Stromal cell of bone marrow (primary cell): ENCODE results near the gene HSPA12A.

Experiments
- DNase-seq: peaks from one replicate; pipeline ENCODE4 v3.0.0-alpha.2; 2012; ENCODE audit warnings: low read depth

The HSPA12A gene

DNA sequence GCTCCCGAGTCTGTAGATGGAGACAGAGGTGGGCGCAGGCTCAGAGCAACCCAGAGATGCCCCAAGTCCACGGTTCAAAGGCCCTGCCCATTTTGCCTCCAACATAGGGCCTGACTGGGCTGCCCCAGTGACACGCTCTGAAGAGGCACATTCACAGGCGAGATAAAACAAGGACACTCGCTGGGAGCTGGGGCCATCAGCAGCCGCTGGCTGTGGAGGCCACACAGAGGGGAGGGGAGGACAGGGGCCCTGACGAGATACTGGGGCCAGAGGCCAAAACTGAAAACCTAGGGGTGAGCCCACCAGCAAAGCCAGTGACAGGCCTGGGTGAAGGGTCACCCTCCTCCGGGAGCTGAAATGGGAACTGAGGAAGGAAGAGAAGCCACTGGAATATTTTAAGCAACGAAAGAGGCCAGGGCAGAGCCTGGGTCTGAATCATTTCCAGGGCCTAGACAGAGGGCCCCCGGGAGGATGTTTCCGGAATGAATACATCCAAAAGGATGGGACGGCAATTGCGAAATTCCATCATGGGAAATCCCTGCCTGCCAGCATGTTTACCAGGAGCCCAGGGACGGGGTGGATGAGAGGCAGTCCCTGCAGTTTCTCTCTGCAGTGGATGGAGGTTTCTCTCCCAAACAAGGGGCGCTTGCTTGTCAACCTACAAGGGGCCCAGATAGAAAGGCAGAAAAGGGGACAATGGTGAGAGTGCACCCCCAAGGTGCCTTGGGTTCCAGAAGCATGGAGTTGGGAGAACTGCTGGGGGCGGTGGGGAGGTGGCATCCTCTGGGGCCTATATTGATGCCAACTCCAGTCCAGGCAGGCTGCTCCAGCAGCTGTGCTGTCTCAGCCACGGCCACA, 29.0 kb upstream of the HSPA12A start:
- peak; percentile 90 for DNase-seq

DNA sequence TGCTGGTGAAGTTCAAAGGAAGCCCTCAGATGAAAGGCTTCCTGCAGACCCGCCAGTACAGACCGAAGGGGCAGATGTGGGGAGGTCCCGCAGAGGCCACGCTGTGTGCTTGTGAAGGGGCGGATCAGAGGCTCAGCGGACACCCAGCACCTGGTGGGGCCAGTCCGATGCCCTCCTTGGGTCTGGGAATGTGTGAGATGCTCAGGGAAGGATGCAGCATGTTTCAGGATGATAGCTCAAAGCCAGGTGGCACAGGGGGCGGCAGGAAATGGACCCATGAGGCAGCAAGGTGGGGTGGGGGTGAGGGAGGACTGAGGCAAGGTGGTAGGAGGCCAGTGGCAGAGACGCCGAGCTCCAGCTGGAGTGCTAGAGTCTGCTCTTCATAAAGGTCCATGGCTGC, 27.9 kb upstream of the HSPA12A start:
- no peak for DNase-seq

DNA sequence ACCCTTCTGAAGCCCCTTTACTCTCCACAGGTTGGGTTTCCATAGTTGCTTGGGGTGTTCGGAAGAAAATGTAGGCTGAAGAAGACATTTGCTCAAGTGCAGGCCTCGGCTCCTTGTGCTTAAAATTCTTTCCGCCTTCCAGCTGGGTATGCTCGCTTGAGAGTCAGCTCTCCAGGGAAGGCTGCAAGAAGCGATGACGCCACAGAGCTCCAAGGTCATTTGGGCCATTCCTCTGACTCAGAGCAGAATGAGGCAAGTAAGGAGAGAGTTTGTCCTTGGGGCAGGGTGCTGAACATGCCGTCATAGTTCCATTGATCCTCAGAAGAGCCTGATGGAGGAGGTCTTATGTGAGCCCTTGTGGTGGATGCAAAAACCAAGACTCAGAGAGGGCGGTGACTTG, 27.4 kb upstream of the HSPA12A start:
- peak; percentile 60 for DNase-seq

DNA sequence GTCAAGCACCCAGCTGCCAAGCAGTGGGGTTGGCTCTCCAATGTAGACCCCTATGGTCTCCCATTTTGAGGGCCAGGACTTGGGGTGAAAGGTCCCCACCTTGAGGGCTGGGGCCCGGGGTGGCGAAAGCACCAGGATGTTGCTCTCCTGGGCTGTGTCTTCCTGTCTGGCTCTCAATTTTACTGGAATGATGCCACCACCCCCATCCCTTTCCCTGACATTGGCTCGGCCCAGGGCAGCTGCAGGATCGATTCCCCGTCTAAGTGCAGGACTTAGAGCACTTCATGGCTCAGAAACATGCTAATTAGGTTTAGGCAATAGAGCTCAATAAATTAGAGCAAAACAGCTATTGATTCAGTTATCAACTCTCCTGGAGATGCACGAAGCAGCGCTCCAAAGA, 27.0 kb upstream of the HSPA12A start:
- no peak for DNase-seq

DNA sequence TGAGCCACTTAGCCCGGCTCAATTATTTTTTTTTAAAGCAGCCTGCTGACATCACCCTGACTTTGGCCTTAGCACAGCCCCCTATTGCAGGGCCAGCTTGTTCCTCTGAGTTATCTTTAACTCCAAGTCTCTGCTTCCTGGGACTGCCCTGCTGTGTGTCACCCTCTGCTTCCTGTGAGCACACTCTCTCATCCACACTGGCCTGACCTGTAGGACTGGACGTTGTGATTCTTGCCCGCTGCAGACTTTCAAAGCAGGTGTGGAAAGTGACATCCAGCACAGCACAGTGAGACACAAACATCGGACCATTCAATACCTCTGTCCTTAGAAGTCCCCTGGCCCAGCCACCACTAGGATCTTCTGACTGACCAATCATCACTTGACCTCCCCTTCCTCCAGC, 26.4 kb upstream of the HSPA12A start:
- DNase-seq: no peak

DNA sequence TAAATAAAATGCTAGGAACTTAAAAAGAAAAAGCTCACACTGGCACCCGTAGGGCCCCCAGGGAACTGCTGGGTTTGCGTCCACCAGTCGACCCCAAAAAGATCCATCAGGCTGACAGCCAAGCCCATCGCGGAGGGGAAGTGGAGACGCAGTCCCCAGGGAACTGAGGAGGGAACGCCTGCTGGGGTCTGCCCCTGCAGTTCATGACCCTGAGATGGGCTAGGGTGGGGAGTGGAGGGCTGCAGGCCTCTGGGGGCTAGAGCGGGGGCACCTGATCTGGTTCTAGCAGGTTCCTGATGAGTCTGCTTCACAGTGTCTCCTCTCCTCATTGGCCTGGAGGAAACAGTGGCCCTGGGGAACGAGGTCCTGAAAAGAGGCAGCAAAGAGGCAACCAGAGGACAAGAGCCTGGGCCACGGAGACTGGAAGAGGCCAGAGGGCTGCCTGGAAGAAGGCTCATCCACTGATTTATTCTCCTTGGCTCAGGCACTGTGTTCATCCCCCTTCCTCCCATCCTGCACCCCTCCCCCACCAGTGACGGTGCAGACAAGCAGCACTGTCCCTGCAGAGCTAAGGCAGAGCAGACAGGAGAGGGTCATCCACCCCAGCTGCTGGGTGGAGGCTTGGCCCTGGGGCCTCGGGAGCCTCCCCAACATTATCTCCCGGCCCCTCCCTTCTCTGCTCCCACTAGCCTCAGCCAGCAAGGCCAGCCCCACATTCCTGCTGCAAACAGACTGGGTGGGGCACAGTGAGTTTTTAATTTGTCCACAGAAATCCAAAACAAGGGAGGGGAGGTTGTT, 24.7 kb upstream of the HSPA12A start:
- no peak for DNase-seq

DNA sequence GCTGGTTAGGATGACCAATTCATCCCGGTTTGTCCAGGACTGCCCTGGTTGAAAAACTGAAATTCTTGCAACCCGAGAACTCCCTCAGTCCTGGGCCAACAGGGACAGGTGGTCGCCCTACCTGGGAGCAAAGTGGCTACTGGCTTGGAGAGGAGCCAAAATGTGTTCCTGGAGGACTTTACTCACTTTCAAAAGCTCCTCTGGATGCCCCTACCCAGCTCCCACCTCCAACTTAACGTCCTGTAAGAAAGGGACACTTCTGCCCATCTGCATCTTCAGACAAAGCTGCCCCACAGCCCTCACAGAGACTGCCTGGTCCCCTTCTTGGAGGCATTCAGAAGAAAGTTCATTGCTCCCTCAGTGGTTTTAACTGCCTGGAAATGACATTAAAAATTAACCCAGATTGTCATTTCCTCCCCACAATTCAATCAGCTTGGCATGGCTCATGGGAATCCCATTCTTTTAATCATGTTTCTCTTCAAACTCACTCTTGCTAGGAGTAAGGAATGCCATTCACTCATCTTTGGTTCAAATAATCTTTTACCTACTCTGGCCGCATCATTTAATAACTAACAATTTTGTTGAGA, 24.0 kb upstream of the HSPA12A start:
- no peak for DNase-seq

DNA sequence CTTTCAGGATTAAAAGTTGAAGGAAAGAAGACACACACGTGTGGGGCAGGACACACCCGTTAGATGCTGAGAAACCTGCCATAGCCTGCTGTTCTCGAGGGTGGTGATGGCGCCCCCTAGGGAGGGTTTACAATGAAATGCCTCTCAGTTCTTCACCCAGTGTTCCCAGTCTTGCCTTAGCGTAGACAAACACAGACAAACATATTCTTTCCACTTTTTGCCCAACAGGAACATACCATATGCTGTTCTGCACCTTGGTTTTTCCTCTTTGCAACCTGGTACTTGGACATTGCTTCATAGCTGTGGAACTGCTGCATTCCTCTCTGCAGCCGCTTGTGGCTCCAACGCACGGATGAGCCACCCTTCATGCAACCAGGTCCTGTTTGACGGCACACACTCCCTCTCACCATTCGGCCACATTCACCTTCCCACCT, 23.3 kb upstream of the HSPA12A start:
- DNase-seq: no peak

DNA sequence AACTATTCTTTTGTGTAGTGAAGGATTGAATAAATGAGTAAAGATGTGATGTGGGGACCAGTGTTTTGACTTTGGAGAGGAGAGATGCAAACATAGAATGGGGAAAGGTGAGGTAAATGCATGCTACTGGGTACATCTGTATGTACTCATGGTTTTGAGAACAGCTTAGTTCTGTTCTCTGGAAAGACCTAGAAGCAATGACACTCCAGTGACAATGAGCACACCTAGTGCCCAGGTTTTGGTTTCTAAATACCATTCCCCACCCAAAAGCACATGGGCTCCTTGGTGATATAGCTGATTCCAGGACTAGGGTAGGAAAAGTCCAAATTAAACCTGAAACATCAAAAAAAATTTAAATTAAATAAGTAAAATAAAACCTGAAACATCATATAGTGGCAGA, 22.6 kb upstream of the HSPA12A start:
- no peak for DNase-seq

DNA sequence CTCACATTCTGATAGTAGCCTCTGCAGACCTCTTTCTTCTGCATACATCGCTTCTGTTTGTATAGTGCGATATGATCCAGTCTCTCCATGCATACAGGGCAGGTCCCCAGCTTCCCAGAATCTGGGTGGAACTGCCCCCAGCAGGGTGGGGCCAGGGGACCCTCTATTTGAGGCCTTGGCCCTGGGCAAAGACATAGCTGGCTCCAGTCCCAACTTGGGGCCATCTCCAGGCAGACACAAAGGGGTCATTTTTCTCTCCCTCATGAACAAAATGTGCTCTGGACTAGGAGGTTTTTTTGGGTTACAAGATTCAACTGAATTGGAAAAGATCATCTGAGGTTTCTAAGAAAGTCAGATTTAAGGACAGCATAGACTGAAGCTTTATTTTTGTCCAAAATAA, 21.1 kb upstream of the HSPA12A start:
- no peak for DNase-seq

DNA sequence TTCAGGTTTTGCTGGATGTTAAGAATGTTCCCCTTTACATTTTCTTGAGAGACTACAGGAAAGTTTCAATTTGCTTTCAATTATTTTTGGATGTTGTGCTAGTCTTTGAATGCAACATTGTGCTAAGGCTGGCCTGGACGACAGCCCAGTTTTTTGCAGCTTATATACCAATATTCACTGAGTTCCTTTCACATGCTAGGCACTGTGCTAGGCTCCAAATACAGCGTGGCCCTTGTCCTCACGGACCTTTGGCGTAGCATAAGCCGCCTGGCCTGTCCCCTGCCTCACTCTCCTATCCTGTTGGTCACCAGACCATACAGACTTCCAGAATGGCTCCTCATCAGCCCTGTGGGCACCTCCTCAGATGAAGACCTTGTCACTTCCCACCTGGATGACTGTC, 19.5 kb upstream of the HSPA12A start:
- no peak for DNase-seq

DNA sequence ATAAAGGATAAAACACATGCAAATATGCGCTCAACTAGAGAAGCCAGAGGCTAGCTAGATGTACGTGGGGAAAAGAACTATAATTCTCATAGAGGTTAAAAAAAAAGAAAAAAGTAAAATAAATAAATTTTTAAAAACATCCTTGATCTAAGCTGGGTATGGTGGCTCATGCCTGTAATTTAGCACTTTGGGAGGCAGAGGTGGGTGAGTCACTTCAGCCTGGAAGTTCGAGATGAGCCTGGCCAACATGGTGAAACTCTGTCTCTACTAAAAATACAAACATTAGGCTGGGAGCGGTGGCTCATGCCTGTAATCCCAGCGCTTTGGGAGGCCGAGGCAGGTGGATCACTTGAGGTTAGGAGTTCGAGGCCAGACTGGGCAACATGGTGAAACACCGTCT, 18.6 kb upstream of the HSPA12A start:
- no peak for DNase-seq

DNA sequence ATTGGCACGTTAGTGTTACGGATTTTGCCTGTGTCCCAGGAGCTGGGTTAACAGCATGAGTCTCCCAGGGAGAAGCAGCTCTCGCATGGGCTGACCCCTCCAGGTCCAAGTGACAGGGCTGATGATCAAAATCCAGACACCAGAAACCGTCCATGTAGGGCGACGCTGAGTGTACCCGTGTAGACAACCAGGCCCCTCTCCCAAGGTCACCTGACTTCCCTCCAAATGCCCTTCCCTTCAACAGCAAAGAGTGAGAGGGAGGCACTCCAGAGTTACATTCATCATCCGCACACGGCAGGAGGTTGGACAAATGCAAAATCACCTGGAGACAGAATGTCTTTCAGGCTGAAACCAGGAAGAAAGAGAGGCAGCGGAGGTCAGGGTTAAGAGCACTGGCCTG, 14.9 kb upstream of the HSPA12A start:
- DNase-seq: no peak

DNA sequence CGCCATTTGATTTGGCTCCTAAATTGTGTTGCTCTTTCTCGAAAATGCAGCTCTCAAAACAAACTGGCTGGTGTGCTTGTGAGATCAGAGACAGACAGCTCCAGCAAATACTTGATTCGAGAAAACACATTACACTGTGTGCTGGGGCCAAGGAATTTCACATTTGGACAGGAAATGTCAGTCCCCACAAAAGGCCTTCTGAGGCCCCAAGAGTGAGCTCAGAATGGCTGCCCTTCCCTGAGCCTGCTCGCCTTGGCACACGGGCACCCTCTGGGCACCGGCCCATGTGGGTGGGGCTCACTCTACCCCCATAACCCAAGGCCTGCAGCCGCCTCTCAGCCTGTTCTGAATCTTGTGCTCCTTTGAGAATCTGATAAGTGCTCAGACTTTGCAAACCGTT, 13.9 kb upstream of the HSPA12A start:
- DNase-seq: no peak

DNA sequence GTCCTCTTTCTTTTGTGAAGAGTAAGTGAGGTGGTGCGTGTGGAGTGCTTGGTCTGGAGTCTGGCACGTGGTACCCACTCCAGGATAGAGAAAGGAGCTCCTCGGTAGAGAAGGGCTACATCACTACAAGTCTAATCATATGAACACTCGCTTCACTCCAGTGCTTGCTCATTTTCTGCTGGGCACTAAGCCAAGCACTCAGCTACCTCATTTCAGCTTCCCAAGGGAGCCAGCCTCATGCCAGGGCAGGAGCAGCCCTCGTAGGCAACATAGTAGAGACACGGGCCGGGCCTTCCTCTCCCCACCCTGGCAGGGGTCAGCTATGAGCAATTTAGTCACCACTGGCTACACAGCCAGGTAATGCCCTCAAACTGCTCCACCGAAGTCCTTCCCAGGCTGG, 11.4 kb upstream of the HSPA12A start:
- DNase-seq: peak; percentile 51

DNA sequence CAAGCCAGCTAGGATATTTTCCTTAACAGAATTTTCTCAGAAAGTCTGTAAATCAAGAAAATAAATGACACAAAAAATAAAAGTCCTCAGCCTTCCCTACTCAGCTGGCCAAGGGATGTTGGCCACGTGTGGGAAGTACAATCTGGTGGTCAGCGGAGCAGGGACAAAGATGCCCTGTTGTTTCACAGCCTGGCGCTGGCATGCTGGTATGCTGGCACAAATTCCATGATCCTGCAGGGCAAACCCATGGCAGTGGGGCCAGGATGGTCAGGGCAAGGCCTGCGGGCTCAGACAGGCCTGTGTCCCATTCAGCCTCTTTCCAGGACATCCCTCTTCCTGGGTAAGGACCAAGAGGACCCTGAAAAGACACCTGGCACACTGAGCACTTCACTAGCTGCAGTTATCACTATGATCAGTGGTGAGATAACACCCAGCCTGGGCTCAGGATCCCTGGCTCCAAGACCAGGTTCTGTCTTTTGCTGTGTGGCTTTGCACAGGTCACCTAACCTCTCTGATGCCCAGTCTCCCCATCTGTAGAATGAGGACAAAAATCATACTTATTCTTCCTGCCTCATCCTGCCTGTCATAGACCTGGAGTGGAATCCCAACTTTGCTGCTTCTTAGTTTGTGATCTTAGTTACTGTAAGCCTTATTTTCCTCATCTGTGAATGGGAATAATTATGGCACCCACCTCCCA, 10.8 kb upstream of the HSPA12A start:
- no peak for DNase-seq

DNA sequence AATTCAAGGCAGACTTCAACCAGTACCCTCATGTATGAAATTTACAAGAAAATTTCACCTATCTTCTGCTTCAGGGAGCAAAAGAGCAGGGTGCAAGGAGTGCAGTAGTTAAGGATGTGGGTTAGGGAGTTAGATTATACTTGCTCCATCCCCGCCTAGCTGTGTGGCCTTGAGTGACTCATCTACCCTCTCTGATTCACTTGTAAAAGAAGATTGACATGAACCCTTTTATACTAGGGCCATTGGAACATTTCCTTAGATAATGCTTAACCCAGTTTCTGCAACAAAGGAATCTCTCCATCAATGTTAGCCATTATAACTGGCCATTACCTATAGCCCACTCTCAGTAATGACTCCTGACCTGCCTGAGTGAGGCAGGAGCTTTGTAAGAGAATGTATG, 10.2 kb upstream of the HSPA12A start:
- DNase-seq: no peak

DNA sequence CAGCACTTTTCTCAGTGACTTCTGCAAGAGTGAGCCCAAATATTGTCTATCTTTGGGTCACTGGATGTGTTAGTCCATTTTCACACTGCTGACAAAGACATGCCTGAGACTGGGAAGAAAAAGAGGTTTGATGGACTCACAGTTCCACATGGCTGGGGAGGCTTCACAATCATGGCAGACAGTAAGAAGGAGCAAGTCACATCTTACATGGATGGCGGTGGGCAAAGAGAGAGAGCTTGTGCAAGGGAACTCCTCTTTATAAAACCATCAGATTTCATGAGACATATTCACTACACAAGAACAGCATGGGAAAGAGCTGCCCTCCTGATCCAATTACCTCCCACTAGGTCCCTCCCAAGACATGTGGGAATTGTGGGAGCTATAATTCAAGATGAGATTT, 6.1 kb upstream of the HSPA12A start:
- DNase-seq: no peak

DNA sequence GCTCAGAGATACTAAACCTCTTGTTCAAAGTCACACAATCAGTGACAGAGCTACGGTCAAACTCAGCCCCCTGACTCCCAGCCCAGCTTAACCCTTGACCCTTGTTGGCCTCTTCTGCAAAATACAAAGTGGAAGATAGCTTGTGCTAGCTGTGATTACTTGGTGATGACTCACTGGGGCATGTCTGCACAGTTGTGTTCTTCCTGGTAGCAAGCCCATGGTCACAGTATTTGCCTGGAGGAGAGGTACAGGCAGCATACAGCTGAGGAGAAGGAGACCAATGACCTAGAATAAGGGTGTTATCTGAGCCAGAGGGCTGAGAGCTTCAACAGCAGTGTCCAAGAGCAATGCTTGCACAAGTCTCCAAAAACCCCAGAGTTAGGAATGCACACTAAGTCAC, 5.7 kb upstream of the HSPA12A start:
- no peak for DNase-seq

DNA sequence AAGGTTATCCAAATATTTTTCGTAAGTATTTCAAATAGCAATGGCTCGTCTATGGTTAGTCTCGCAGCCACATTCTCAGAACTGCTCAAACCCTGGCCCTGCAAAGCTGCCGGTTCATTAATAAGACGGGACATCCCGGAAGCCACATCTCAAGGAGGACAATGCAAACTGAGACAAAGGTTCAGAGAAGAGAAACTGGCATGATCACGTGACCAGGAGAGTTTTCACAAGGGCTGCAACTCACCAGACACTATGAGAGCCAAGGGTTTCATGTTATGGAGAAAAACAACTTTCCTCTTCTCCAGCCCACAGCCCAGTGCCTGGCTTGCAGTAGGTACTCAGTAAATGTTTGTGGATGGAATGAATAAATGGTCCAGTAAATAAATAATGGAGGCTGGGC, 5.0 kb upstream of the HSPA12A start:
- no peak for DNase-seq

DNA sequence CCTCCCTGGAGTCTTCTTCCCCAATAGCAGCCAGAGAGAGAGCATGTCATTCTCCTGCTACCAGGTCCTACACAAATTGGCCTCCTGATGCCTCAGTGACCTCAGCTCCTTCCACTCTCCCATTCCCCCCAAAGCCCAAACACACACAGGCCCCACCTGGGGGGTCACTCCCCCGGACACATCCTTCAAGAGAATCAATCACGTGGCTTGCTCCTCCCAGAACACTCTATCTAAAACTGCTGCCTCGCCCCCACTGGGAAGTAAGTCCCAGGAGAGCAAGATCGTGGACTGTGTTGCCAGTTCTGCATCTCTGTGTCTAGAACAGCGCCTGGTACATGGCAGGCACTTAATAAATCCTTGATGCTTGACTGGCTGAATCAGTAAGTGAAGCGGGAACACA, 2.5 kb upstream of the HSPA12A start:
- DNase-seq: no peak

DNA sequence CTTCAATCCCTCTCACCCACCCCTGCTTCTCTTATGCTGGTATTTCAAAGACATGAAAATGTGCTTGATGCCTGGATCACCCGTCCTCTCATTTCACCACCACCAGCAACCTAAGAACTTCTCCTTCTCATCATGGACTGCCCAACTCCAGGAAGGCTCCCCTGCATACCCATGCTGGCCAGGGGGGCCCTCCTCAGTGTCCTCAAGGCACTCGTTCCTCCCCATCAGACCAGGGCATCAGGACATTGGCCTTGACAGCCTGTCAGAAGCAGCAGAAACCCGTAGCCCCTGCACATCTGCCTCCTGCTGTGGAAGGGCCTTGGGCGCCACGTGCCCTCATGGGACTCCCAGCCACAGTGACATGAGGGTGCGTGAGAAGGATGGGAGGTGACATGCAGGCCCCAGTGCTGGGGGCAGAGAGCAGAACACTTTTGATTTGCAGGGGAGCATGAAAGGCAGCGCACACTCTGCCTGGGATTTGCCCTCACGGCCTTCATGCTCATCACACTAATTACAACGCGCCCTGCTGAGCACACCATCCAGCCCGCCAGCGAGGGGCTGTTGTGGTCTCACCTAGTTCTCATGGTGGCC, 1.9 kb upstream of the HSPA12A start:
- DNase-seq: no peak
